Neural cell (in vitro differentiated cells): Measurements from ENCODE around the gene ITPR3. TPM values are rescaled to one million over a fixed set of nuclear protein-coding genes. Genes with fewer than 3 reads are reported as not detected.

Experiments
- H2AFZ ChIP-seq: fragments of 200-600, 300-800 bp; sonication (generic), shearing (Covaris generic); 2 replicates; pipeline ENCODE4 v1.6.0; 2014; ENCODE audit warnings: low read depth, mild to moderate bottlenecking, antibody characterized with exemption, low read length, moderate library complexity
- H3F3A ChIP-seq: fragments of 200-600 bp; shearing (Covaris generic); 2 replicates; pipeline ENCODE4 v1.6.1; 2016; ENCODE audit warnings: mild to moderate bottlenecking, moderate library complexity, mixed read lengths, antibody characterized with exemption, low read length; ENCODE audit not compliant: insufficient read depth, poor library complexity, severe bottlenecking
- H3K27ac ChIP-seq: fragments of 200-600, 300-800 bp; sonication (generic), shearing (Covaris generic); 2 replicates; pipeline ENCODE4 v1.5.1; 2014; ENCODE audit warnings: mild to moderate bottlenecking, low read length, moderate library complexity
- H3K27me3 ChIP-seq: fragments of 300-800, 200-600 bp; sonication (generic), shearing (Covaris generic); 2 replicates; pipeline ENCODE4 v1.6.0; 2014; ENCODE audit warnings: mild to moderate bottlenecking, low read depth, low read length, moderate library complexity; ENCODE audit not compliant: insufficient read depth
- H3K36me3 ChIP-seq: fragments of 300-800, 200-600 bp; sonication (generic), shearing (Covaris generic); 2 replicates; pipeline ENCODE4 v1.5.1; 2014; ENCODE audit warnings: mild to moderate bottlenecking, antibody characterized with exemption, low read length, moderate library complexity; ENCODE audit not compliant: insufficient read depth
- H3K4me2 ChIP-seq: fragments of 300-800, 200-600 bp; sonication (generic), shearing (Covaris generic); 2 replicates; pipeline ENCODE4 v1.6.0; 2014; ENCODE audit warnings: mild to moderate bottlenecking, low read length
- H3K4me3 ChIP-seq: fragments of 300-800, 200-600 bp; sonication (generic), shearing (Covaris generic); 2 replicates; pipeline ENCODE4 v1.5.1; 2014; ENCODE audit warnings: mild to moderate bottlenecking, low read length, moderate library complexity
- H3K79me2 ChIP-seq: fragments of 200-600 bp; shearing (Covaris generic); replicated peaks from 2 replicates; pipeline ENCODE4 v1.6.0; 2014; ENCODE audit warnings: mild to moderate bottlenecking, low read length, moderate library complexity; ENCODE audit not compliant: insufficient read depth
- H3K9ac ChIP-seq: fragments of 300-800, 200-600 bp; sonication (generic), shearing (Covaris generic); 2 replicates; pipeline ENCODE4 v1.6.1; 2016; ENCODE audit warnings: mild to moderate bottlenecking, low read length, mixed read lengths
- H3K9me2 ChIP-seq: fragments of 200-600 bp; shearing (Covaris generic); 2 replicates; pipeline ENCODE4 v1.6.1; 2016; ENCODE audit warnings: mild to moderate bottlenecking, low read length, mixed read lengths; ENCODE audit not compliant: insufficient read depth
- H3K9me3 ChIP-seq: fragments of 200-600, 300-800 bp; sonication (generic), shearing (Covaris generic); 2 replicates; pipeline ENCODE4 v1.6.1; 2016; ENCODE audit warnings: mild to moderate bottlenecking, mixed run types, low read length, moderate library complexity, mixed read lengths
- H4K20me1 ChIP-seq: fragments of 200-600 bp; shearing (Covaris generic); 2 replicates; pipeline ENCODE4 v1.6.1; 2016; ENCODE audit warnings: mild to moderate bottlenecking, mixed run types; ENCODE audit not compliant: insufficient read depth
- EP300 ChIP-seq: fragments of 450-650 bp; conservative IDR thresholded peaks from 2 replicates; pipeline ENCODE4 v1.6.1; 2014; ENCODE audit warnings: antibody characterized with exemption, mild to moderate bottlenecking, moderate library complexity; ENCODE audit not compliant: poor library complexity, severe bottlenecking
- EZH2 ChIP-seq: fragments of 200-600, 300-800 bp; shearing (Covaris generic), sonication (generic); IDR thresholded peaks from 2 replicates; pipeline ENCODE4 v1.6.1; 2014; ENCODE audit warnings: antibody characterized with exemption, low read length, borderline replicate concordance, mild to moderate bottlenecking; ENCODE audit not compliant: insufficient read depth, poor library complexity, severe bottlenecking
- MXI1 ChIP-seq: fragments of 450-650 bp; conservative IDR thresholded peaks from 2 replicates; pipeline ENCODE4 v1.6.1; 2014; ENCODE audit warnings: antibody characterized with exemption, mild to moderate bottlenecking; ENCODE audit not compliant: poor library complexity, severe bottlenecking
- POLR2AphosphoS5 ChIP-seq: IDR thresholded peaks from 2 replicates; pipeline ENCODE4 v1.6.1; 2012
- RAD21 ChIP-seq: fragments of 450-650 bp; conservative IDR thresholded peaks from 2 replicates; pipeline ENCODE4 v1.6.1; 2014; ENCODE audit warnings: antibody characterized with exemption, mild to moderate bottlenecking, moderate library complexity
- REST ChIP-seq: IDR thresholded peaks from 2 replicates; pipeline ENCODE4 v1.6.1; 2012; ENCODE audit warnings: borderline replicate concordance
- SMC3 ChIP-seq: fragments of 450-650 bp; conservative IDR thresholded peaks from 2 replicates; pipeline ENCODE4 v1.6.1; 2014; ENCODE audit warnings: antibody characterized with exemption, mild to moderate bottlenecking, moderate library complexity; ENCODE audit not compliant: poor library complexity
- TAF1 ChIP-seq: IDR thresholded peaks from 2 replicates; pipeline ENCODE4 v1.6.1; 2012; ENCODE audit warnings: low read depth
- polyA plus RNA-seq: library from polyadenylated mRNA; depleted of rRNA; stranded (reverse); fragments of >200 nt; gene quantifications from 2 replicates; pipeline ENCODE4 v1.2.3, GENCODE V29; 2014
- TF ChIP-seq, protein P1 (sequence below): fragments of 450-650 bp; IDR thresholded peaks from 2 replicates; pipeline ENCODE4 v1.5.1; 2014; ENCODE audit warnings: antibody characterized with exemption, mild to moderate bottlenecking, moderate library complexity; ENCODE audit not compliant: poor library complexity, severe bottlenecking

Gene ITPR3
- polyA plus RNA-seq, 1 donor from 2014 or later = 0.11 TPM

GRCh38 chr6:33609528-33609927, 11.6 kb upstream of the ITPR3 start:
- no peak overlapping the region for H2AFZ ChIP-seq
- H3K27me3 ChIP-seq = no peaks in the 10 kb centered on the region
- no peak overlapping the region for H3K4me3 ChIP-seq
- no peaks in the 10 kb centered on the region for H3K9me2 ChIP-seq
- no peaks in the 10 kb centered on the region for H3K9me3 ChIP-seq
- no peaks in the 10 kb centered on the region for H4K20me1 ChIP-seq
- no peak for TF ChIP-seq POLR2AphosphoS5
- no peak for TF ChIP-seq RAD21
- no peak for TF ChIP-seq REST
- TF ChIP-seq SMC3 = no peak
- no peak for TF ChIP-seq TAF1
- TF ChIP-seq EZH2 = no peak
- TF ChIP-seq, protein P1, sequence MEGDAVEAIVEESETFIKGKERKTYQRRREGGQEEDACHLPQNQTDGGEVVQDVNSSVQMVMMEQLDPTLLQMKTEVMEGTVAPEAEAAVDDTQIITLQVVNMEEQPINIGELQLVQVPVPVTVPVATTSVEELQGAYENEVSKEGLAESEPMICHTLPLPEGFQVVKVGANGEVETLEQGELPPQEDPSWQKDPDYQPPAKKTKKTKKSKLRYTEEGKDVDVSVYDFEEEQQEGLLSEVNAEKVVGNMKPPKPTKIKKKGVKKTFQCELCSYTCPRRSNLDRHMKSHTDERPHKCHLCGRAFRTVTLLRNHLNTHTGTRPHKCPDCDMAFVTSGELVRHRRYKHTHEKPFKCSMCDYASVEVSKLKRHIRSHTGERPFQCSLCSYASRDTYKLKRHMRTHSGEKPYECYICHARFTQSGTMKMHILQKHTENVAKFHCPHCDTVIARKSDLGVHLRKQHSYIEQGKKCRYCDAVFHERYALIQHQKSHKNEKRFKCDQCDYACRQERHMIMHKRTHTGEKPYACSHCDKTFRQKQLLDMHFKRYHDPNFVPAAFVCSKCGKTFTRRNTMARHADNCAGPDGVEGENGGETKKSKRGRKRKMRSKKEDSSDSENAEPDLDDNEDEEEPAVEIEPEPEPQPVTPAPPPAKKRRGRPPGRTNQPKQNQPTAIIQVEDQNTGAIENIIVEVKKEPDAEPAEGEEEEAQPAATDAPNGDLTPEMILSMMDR = no peak
- no peak for TF ChIP-seq EP300
- no peak for TF ChIP-seq MXI1
- no peaks in the 10 kb centered on the region for H3F3A ChIP-seq
- no peaks in the 10 kb centered on the region for H3K79me2 ChIP-seq
- no peaks in the 10 kb centered on the region for H3K36me3 ChIP-seq
- H3K27ac ChIP-seq = no peak overlapping the region
- H3K4me2 ChIP-seq = no peak overlapping the region
- H3K9ac ChIP-seq = no peak overlapping the region

DNA sequence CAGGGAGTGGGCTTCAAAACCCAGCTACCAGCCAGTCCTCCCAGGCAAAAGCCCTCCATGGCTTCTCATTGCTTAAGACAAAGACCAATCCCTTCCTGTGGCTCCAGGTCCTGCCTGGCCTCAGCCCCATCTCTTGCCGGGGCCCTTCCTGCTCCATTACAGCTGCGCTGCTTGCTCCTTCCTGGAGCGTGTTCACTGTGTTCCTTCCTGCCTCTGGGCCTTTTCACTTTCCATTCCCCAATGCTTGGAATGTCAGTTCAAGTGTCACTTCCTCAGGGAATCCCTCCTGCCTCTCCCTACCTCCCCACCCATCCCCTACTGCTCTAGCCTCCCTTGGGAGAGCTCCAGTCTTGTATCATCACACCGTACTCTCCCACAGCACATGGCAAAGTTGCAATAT, 11.1 kb upstream of the ITPR3 start:
- Histone ChIP-seq H3K27ac (no peak overlapping the region), H3K36me3 (no peaks in the 10 kb centered on the region), H3K4me2 (no peak overlapping the region)

More for the DNA sequence above, 11.1 kb upstream of the ITPR3 start:
- Histone ChIP-seq H3F3A (no peaks in the 10 kb centered on the region), H3K9me2 (no peaks in the 10 kb centered on the region), H3K4me3 (no peak overlapping the region), H3K27me3 (no peaks in the 10 kb centered on the region), H2AFZ (no peak overlapping the region), H3K9me3 (no peaks in the 10 kb centered on the region), H4K20me1 (no peaks in the 10 kb centered on the region), H3K9ac (no peak overlapping the region), H3K79me2 (no peaks in the 10 kb centered on the region)
- TF ChIP-seq RAD21 (no peak), POLR2AphosphoS5 (no peak), MXI1 (no peak), TAF1 (no peak), EZH2 (no peak), SMC3 (no peak), EP300 (no peak), REST (no peak)
- TF ChIP-seq, protein P1 = no peak
